Ishikawa (cell line): ENCODE data around the gene ZNF555.

Experiments used
- CEBPB ChIP-seq: IDR thresholded peaks from 2 replicates; pipeline ENCODE4 v1.6.1; 2012
- CREB1 ChIP-seq: IDR thresholded peaks from 2 replicates; pipeline ENCODE4 v1.6.1; 2012; ENCODE audit warnings: low read depth
- EGR1 ChIP-seq: IDR thresholded peaks from 2 replicates; pipeline ENCODE4 v1.6.1; 2012
- EP300 ChIP-seq: IDR thresholded peaks from 2 replicates; pipeline ENCODE4 v1.6.1; 2012; ENCODE audit warnings: borderline replicate concordance
- FOXM1 ChIP-seq: IDR thresholded peaks from 2 replicates; pipeline ENCODE4 v1.6.1; 2012; ENCODE audit warnings: low read depth, borderline replicate concordance
- MAX ChIP-seq: IDR thresholded peaks from 2 replicates; pipeline ENCODE4 v1.6.1; 2012
- NFIC ChIP-seq: IDR thresholded peaks from 2 replicates; pipeline ENCODE4 v1.6.1; 2012
- RAD21 ChIP-seq: IDR thresholded peaks from 2 replicates; pipeline ENCODE4 v1.6.1; 2012; ENCODE audit warnings: low read depth
- REST ChIP-seq: IDR thresholded peaks from 2 replicates; pipeline ENCODE4 v1.6.1; 2012; ENCODE audit warnings: low read depth, mild to moderate bottlenecking
- TAF1 ChIP-seq: IDR thresholded peaks from 2 replicates; pipeline ENCODE4 v1.6.1; 2012; ENCODE audit warnings: low read depth, mild to moderate bottlenecking
- TCF12 ChIP-seq: IDR thresholded peaks from 2 replicates; pipeline ENCODE4 v1.6.1; 2012; ENCODE audit warnings: low read depth
- TEAD4 ChIP-seq: IDR thresholded peaks from 2 replicates; pipeline ENCODE4 v1.6.1; 2012
- USF1 ChIP-seq: IDR thresholded peaks from 2 replicates; pipeline ENCODE4 v1.6.1; 2012
- YY1 ChIP-seq: IDR thresholded peaks from 2 replicates; pipeline ENCODE4 v1.6.1; 2012; ENCODE audit warnings: low read depth
- ZBTB7A ChIP-seq: IDR thresholded peaks from 2 replicates; pipeline ENCODE4 v1.6.1; 2012; ENCODE audit warnings: low read depth

ZNF555 gene

GRCh38 chr19:2885736-2886135, 44.5 kb downstream of the ZNF555 start:
- TF ChIP-seq EP300 (no peak), CREB1 (no peak), ZBTB7A (no peak), TAF1 (no peak), TEAD4 (no peak), TCF12 (no peak), RAD21 (no peak), EGR1 (no peak), NFIC (no peak), FOXM1 (no peak)

- TF ChIP-seq FOXM1 (no peak), EGR1 (no peak), TEAD4 (no peak), RAD21 (peak; percentile 49; the same call in 1 of the 2 replicates), CREB1 (no peak), USF1 (no peak), TCF12 (no peak)
These were observed 46.2 kb downstream of the ZNF555 start for GRCh38 chr19:2887391-2887914.

GRCh38 chr19:2888731-2889224, 47.5 kb downstream of the ZNF555 start:
- TF ChIP-seq TCF12 (no peak), TEAD4 (no peak), EP300 (no peak), MAX (0 out of 2 replicates have a peak, but pooled peaks have one; percentile 1)

- TF ChIP-seq YY1 (no peak), EP300 (no peak), TEAD4 (no peak), TAF1 (no peak), CEBPB (no peak)
These were observed 55.4 kb downstream of the ZNF555 start for GRCh38 chr19:2896694-2897093.

GRCh38 chr19:2900296-2901252, 59.3 kb downstream of the ZNF555 start, which contains the start of gene ZNF57:
ZNF57 (plus strand) TSS chr19:2900928; CDS start chr19:2901046, 118 bp downstream.
- TF ChIP-seq NFIC (peak; percentile 54), YY1 (no peak), EGR1 (peak; percentile 70), CREB1 (0 out of 2 replicates have a peak, but pooled peaks have one; percentile 7), TAF1 (peak; percentile 39; the same call in 1 of the 2 replicates), EP300 (no peak), TCF12 (no peak), REST (no peak), MAX (peak; percentile 90), RAD21 (no peak), TEAD4 (no peak; the same call in 1 of the 2 replicates), ZBTB7A (peak; percentile 69; the same call in 1 of the 2 replicates), FOXM1 (no peak), USF1 (0 out of 2 replicates have a peak, but pooled peaks have one; percentile 39)

GRCh38 chr19:2902590-2903218, 61.4 kb downstream of the ZNF555 start:
- TF ChIP-seq EP300 (no peak), MAX (no peak), TEAD4 (no peak), FOXM1 (no peak), YY1 (no peak), CREB1 (no peak), RAD21 (no peak), ZBTB7A (no peak), TCF12 (no peak), USF1 (no peak), NFIC (no peak), EGR1 (no peak), TAF1 (no peak), REST (no peak), CEBPB (no peak)
